ENCODE data around the gene SLC43A1.

Gene SLC43A1

DNA sequence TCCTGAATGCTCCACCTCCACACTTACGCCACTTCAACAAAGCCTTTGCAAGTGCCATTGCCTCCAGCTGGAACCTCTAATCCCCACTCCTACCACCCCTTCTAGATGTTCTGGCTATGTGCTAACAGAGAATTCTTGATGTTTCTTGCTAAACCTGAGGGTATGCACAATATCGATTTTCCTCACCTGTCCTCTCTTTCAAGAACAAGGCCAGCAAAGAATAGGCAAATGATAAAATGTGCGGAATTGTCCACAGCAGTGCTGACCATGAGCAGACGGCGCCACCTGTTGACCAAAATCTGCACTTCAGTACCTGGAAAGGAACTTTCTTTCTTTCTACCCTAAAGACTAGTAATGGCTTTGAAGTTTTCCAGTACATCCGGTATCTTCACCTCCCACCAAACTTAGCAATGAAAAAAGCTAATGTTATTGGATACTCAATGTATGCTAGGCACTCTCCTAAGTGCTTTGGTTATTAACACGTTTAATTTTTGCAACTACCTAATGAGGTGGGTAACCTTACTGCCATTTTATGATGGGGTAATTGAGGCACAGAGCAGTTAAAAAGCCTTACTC, 11.6 kb upstream of the SLC43A1 start:
- no peak for DNase-seq (ENCODE audit: low spot score)

DNA sequence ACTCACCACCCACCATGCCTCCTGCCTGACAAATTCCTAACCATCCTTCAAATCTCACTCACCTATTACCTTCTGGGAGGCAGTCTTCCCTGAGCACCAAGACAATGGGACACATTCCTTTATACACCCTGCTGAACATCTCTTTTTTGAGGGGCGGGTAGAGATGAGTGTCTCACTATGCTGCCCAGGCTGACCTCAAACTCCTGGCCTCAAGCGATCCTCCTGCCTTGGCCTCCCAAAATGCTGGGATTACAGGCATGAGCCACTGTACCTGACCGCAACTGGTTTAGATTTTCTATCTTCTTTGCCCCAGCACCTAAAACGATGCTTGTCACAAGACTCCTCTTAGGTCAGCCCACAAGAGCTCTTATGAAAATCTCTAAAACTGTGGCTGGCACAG, 7.9 kb upstream of the SLC43A1 start:
- no peak for DNase-seq (ENCODE audit: low spot score)

DNA sequence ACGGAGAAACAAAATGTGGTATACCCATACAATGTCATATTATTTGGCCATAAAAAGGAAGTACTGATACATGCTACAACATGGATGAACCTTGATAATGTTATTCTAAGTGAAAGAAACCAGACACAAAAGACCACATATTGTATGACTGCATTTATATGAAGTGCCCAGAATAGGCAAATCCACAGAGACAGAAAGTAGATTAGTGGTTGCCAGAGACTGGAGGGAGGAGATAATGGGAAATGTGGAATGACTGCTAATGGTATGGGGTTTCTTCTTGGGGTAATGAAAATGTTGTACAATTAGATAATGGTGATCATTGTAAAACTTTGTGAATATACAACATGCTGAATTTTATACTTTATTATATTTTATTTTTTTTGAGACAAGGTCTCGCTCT, 5.6 kb upstream of the SLC43A1 start:
- no peak for DNase-seq (ENCODE audit: low spot score)

DNA sequence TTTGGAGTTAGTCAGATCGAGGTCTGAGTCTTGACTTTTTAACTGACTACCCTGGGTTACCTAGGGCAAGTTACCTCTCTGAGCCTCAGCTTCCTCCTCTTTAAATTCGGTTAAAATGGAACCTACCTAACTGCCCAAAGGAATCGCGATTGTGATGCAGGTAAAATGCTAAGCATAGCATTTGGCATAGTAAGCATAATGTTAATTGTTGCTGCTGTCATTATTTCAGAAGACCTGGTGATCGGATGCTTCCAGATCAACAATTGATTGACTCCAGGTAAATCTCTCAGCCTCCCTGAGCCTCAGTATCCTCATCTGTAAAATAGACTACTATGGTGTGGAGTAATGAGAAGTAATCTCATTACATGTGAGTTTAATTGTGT, 550 bp upstream of the SLC43A1 start:
- no peak for DNase-seq (ENCODE audit: low spot score)

DNA sequence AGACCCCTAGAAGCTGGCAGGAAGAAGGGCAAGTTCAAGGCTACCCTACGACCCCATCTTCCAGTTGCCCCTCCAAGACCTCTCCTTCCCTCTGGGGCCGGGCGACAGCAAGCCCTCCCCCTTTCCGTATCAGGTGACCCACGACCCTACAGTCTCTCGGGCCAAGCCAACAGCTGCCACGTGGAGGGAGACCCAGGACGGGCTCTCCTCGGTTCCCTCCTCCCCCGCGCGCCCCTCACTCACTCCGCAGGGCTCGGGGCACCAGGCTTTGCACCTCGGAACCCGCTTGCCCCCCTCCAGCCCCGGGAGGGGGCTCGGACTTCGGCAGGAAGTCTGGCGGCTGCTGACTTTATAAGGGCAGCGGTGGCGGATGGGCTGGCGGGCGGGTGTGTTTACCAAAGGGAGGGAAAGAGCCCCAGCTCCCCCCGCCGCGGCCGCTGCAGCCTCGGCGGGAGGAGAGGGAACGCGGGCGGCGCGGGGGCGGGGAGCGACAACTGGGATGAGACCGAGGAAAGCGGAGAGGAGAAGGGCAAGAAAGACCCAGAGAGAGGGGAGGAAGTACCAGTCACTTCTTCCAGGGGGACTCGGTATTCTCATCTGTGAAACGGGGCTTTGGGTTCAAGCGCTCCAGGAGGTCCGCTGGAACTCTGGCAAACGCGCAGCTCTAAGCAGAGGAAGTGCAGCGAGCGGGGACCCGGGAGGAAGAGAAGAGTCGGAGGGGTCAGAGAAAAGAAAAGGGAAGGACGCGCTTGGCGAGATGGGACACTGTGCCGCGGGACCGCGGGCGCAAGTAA, 767 bp downstream of the SLC43A1 start:
- DNase-seq (ENCODE audit: low spot score), result no peak

DNA sequence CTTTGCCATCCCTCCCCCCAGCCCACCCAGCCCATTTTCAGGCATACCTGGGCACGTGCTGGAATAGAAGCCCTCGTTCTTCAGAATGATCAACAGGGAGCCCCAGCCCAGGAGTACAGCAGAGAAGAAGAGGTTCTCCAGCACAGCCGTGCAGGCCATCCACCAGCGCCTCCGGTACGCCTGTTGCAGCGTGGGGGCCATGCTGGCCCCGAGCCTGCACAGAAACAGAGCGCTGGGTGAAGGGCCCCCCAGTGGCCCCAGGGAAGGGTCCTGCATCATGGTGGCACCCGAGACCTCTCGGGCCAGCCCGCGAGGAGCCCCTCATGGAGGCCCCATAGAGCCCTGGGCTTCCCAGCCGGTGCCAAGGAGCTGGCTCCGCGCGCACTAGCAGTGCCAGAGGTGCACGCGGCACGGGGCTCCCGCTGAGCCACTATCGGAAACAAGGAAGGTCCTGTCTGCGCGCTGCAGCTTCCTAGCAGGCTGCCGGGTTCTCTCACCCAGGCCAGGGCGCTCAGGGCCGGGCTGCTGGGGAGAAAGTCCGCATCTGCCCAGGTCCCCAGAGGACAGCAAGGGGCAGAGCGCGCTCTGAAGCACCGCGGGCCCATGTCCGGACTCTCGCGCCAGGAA, 1.5 kb downstream of the SLC43A1 start:
- DNase-seq (ENCODE audit: low spot score), result no peak

DNA sequence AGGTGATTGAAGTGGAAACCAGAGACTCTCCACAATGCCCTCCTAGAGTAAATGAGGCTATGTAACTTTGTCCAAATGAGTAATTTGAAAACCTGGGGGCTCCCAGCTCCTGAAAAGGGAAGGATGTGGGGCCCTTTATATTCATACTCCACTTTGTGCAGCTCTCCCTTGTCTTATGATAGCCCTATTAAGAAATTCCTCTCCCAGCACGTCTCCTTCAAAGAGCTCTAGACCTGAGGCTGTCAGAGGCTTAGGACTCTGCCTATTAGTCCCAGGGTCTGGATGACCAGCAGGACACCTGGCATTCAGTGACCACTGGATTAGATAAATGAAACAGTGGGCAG, 2.1 kb downstream of the SLC43A1 start:
- DNase-seq (ENCODE audit: low spot score), result no peak

DNA sequence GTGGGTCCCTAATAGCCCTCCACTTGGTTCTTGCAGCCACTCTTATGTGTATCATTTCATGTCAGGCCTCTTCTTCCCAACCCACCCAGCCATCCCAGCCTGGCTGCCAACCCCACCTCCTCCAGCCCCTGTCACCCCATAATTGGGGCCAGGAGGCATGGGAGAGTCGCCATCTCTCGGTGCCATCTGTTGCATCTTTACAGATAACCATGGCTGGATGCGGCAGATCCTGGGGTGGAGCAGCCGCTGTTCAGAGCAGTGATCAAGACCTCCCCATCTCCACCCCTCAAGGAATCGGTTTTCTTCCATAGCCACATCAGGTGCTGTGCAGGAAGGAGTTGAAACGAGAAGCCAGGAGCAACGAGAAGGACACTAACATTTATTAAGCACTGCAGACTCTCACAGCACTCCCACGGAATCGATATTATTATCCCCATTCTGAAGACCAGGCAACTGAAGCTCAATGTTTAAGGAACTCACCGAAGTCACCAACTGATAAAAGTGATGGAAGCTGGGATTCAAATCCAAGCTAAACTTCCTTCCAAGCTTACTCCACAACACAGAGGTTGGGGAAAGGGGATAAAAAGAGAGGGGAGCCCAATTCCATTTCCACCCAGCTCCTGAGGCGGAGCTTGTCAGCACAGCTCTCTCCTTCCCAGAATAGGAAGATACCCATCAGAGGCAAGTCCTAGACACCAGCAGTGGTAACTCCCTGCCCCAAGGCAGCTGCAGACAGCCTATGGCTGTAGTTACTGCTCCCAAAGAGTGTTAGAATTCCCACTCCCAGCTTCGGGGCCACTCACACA, 2.7 kb downstream of the SLC43A1 start:
- no peak for DNase-seq (ENCODE audit: low spot score)

DNA sequence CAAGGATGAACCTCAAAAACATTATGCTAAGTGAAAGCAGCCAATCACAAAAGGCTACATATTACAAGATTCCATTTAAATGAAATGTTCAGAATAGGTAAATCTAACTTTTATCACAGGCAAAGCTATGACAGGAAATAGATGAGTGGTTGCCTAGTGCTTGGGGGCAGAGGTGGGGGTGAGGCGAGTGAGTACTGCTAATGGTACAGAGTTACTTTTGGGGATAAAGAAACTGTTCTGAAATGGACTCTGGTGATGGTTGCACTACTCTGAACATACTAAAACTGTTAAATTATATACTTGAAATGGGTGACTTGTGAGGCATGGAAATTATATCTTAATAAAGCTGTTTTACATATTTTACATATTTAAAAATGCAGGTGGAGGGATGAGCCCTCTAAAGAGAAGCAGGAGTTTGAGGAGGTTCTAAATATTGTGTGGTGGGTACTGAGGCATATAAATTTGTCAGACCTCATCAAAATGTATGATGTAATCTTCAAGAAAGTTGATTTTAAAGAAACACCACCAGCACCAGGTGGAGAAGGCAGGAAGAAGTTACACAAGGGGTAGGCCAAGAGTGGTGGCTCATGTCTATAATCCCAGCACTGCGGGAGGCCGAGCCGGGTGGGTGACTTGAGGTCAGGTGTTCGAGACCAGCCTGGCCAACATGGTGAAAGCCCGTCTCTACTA, 3.6 kb downstream of the SLC43A1 start:
- no peak for DNase-seq (ENCODE audit: low spot score)

DNA sequence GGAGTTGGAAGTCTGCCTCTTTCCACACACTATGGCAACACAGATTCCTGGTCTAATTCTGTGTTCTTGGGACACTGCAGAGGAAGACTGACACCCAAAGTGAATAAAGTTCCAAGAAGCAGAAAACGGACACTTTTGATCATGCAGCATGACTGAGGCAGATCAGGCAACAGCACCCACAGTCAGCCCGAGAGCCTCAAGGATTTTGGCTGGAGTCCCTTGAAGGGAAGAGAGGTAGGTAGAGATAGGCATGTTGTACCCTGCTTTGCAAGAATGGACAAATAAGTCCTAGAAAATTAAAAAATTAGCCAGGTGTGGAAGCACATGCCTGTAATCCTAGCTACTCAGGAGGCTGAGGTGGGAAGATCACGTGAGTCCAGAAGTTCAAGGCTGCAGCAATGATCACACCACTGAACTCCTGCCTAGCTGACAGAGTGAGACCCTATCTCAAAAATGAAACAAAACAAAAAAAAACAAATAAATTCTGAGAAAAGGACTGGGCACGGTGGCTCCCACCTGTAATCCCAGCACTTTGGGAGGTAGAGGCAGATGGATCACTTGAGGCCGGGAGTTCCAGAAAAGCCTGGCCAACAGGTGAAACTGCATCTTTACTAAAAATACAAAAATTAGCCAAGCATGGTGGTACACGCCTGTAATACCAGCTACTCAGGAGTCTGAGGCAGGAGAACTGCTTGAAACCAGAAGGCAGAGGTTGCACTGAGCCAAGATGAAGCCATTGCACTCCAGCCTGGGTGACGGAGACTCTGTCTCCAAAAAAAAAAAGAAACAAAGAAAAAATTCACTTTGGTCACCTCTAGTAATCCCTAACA, 6.9 kb downstream of the SLC43A1 start:
- no peak for DNase-seq (ENCODE audit: low spot score)

DNA sequence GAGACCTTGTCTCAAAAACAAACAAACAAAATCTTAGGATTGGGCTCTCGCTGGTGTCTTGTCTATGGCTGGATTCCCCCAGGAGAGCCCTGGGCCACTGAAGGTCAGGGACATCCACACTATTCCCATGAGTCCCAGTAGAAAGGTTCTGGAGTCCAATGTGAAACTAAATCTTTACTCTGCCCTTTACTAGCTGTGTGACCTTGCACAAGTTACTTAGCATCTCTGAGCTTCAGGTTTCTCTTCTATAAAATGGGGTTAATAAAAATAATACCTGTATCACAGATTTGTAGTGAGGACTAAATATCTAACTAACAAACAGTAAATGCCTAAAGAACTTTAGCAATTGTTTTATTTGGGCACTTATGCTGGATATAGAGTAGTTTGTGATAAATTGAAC, 9.0 kb downstream of the SLC43A1 start:
- DNase-seq (ENCODE audit: low spot score), result no peak

DNA sequence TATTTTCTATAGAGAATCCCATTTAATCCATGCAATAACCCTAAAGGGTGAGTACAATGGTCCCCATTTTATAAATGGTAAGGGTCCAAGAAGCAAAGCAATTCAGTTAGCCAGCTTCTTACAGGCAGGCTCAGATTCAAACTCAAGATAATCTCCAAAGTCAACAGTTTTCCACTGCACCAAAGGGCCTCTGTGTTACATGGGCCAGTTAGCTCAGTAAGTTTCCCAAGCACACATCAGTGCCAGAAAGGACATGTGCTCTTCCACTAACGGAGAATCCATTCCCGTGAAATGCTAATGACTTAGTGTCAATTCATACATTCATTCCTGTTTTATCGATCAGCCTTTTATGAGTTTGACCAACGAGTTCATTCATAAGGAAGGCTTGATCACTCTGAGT, 11.0 kb downstream of the SLC43A1 start:
- no peak for DNase-seq (ENCODE audit: low spot score)

DNA sequence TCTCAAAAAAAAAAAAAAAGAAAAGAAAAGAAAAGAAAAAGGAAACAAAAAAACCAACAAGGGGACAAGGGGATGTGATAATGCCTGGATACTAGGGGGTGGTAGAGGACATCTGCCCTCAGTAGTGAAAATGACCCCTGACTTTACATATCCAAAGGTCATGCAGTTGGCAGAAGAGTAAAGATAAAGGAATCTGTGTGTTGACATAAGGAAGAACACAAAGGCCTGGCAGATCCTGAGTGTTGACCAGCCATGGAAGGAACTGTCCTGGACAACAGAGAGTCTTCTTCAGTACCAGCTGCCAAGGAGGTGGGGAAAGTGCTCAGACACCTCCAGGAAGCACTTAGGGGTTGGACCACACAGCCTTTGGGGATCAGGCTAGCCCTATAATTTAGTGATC, 12.6 kb downstream of the SLC43A1 start:
- no peak for DNase-seq (ENCODE audit: low spot score)

DNA sequence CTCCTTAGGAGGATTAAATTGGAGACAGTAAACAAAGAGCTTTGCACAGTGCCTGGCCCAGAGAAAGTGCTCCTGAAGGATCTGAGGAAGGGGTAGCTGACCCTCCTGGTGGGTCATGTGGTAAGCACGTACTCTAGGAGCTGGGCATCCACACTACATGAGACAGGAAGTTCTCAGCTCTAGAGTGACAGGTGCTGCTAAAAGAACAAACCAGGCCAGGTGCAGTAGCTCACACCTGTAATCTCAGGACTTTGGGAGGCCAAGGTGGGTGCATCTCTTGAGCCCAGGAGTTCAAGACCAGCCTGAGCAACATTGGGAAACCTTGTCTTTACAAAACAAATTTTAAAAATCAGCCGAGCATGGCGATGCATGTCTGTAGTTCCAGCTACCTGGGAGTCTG, 13.1 kb downstream of the SLC43A1 start:
- no peak for DNase-seq (ENCODE audit: low spot score)

DNA sequence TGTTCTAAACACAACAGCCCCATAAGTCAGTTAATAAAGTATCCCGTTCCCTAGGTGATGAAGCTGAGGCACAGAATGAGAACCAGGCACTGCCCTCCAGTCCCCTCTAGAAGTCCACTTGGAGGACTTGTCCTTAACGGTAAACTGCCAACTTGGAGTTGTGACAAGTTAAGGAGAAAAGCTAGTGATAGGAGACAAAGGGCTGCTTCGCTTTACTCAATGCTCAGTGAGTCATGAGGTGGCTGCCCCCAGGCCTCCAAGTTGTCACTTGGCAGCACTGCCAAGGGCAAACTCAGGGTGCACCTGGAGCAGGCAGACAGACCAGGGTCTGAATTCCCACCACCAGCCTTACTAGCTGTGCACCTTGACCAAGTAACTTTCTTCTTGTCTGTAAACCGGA, 13.5 kb downstream of the SLC43A1 start:
- DNase-seq (ENCODE audit: low spot score), result no peak

DNA sequence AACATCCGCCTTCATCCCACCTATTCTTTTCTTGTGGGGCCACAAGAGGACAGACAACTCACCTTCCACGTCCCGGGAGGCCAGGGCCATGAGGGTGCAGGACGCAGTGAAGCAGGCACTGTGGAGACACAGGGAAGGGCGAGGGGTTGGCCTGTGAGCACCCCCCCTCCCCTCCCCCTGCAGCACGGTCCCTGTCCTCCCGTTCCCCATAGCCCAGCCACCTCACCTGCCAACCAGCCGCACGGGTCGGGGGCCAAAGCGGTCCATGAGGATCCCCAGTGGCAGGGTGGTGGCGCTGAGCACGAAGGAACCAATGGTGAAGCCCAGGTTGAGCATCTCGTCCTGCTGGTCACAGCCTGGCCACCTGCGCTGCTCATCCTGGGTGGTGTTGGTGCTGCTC, 14.6 kb downstream of the SLC43A1 start:
- no peak for DNase-seq (ENCODE audit: low spot score)

DNA sequence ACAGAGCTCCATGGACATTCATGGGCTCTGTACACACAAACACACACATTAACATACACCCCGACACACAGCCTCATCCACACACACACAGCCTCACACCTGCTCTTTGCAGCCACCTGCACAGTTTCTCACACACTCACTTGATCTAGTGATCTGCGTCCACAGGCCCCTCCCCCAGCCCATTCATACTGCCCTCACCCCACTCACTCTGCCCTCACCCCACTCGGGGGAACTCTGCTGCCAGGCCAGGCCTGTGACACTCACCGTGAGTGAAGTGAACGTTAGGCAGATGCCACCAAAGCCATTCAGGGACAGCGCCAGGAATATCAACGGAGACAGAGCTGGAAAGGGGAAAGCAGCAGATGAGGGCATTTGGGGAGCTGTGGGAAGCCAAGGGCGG, 15.0 kb downstream of the SLC43A1 start:
- DNase-seq (ENCODE audit: low spot score), result no peak

DNA sequence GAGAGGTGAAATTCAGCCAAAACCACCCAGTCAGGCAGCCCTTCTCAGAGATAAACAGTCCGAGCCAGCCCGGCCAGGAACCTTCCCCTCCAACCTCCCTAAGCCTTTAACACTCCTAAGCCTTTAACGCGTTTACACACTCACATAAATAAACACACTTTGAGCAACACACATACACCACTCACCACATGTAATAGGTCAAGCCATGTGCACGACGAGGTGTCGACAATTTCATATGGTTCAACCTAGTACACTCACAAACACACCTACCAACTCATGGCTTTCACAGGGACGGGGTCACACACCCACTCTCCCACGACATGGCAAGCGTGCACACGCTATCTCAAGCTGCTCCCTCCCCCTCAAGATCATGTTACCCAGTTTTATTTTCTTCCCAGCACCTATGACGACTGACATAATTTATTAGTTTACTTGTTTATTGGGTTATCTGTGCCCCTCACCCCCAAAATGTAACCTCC, 15.5 kb downstream of the SLC43A1 start:
- no peak for DNase-seq (ENCODE audit: low spot score)

DNA sequence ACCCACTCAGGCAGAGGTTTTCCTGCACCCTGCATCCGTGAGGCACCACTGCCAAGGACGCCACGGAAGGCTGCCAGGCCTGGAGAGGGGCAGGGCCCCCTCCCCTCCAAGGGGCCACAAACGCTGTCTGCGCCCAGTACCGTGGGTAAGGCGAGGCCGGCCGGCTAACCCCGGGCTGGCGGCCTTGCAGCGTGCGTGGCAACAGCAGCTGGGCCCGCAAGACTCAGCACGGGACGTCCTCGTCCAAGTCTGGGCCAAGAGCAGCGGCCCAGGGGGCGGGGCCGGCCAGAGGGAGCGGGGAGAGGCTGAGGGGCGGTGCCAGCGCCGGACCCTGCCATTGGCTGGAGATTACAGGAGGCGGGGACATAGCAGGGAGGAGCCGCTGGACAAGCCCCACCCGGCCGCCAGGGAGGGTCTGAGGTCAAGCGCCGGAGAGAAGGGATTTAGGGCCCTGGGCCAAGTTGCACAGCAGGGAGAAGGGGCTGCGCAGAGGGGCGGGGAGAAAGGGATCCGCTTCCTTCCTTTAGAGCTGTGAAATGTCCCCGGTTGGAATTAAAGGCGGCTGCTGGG, 16.0 kb downstream of the SLC43A1 start:
- peak; percentile 93 for DNase-seq (ENCODE audit: low spot score)

DNA sequence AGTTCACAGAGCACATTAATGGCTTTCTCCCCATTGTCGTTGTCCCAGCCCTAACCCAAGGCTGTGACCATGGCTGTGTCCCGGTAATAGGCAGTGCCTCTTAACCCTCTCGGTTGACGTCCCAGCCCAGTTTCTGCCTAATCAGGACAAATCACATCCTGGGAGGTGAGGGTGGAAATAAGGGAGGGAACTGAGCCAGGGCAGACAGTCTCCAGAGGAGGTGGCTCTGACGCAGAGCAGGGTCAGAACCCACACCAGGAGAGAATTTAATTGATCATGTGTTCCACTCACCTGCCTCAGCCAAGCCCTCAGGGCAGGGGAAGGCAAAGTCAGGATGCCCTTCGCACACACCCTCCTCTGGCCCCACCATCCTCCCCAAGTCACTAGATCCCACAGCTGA, 17.0 kb downstream of the SLC43A1 start:
- no peak for DNase-seq (ENCODE audit: low spot score)
